GM19240 (cell line): Measurements from ENCODE around the gene ERAP2.
"Not testable (repeated sequence)": the region's sequence is repeated elsewhere in the genome, so short reads cannot be mapped to it uniquely, and the experiment has no call there.

Source experiments
- DNase-seq: peaks from one replicate; pipeline ENCODE4 v3.0.0; 2011; ENCODE audit warnings: low spot score; ENCODE audit not compliant: insufficient read length

The ERAP2 gene

GRCh38 chr5:96876292-96876850 is at the start of gene ERAP2:
Gene ERAP2, plus strand, starts transcription at chr5:96876500. Its CDS starts 3,186 bp downstream, at chr5:96879686.
- no peak for DNase-seq

- no peak for DNase-seq
Measured at GRCh38 chr5:96829297-96829696, 47.0 kb upstream of the ERAP2 start.

- no peak for DNase-seq
Measured at GRCh38 chr5:96834016-96834415, 42.3 kb upstream of the ERAP2 start.

- no peak for DNase-seq
Measured at GRCh38 chr5:96835791-96836191, 40.5 kb upstream of the ERAP2 start.

GRCh38 chr5:96836817-96837216 is 39.5 kb upstream of the ERAP2 start:
- DNase-seq: no peak

- DNase-seq: no peak
Measured at GRCh38 chr5:96837303-96837702, 39.0 kb upstream of the ERAP2 start.

GRCh38 chr5:96838201-96839070 is 37.9 kb upstream of the ERAP2 start:
- DNase-seq: no peak

- DNase-seq: no peak
Measured at GRCh38 chr5:96839071-96839592, 37.2 kb upstream of the ERAP2 start.

- not testable (repeated sequence) for DNase-seq
Measured at GRCh38 chr5:96841931-96842330, 34.4 kb upstream of the ERAP2 start.

GRCh38 chr5:96843140-96843539 is 33.2 kb upstream of the ERAP2 start:
- no peak for DNase-seq

- DNase-seq: no peak
Measured at GRCh38 chr5:96844481-96844990, 31.8 kb upstream of the ERAP2 start.

- no peak for DNase-seq
Measured at GRCh38 chr5:96851312-96852062, 24.8 kb upstream of the ERAP2 start.

GRCh38 chr5:96852759-96853158 is 23.5 kb upstream of the ERAP2 start:
- DNase-seq: no peak

- DNase-seq: no peak
Measured at GRCh38 chr5:96854067-96854466, 22.2 kb upstream of the ERAP2 start.

GRCh38 chr5:96855031-96855872 is 21.0 kb upstream of the ERAP2 start:
- DNase-seq: no peak

GRCh38 chr5:96856371-96856770 is 19.9 kb upstream of the ERAP2 start:
- no peak for DNase-seq

GRCh38 chr5:96857454-96857853 is 18.8 kb upstream of the ERAP2 start:
- DNase-seq: no peak

GRCh38 chr5:96857924-96858323 is 18.4 kb upstream of the ERAP2 start:
- DNase-seq: no peak

- DNase-seq: no peak
Measured at GRCh38 chr5:96859375-96859774, 16.9 kb upstream of the ERAP2 start.

GRCh38 chr5:96861076-96861475 is 15.2 kb upstream of the ERAP2 start:
- no peak for DNase-seq

GRCh38 chr5:96863114-96863513 is 13.2 kb upstream of the ERAP2 start:
- DNase-seq: no peak
